AG10803 (cell line): ENCODE data around the gene DNAJC12.
A peak's percentile ranks its signal among the peaks of the same experiment; 100 is the strongest.
"Not testable (repeated sequence)": the region's sequence is repeated elsewhere in the genome, so short reads cannot be mapped to it uniquely, and the experiment has no call there.

Source experiments
- DNase-seq: peaks from one replicate; pipeline ENCODE4 v3.0.0; 2010; ENCODE audit warnings: low read depth
- H3K4me3 ChIP-seq: 2 replicates; pipeline ENCODE4 v1.5.1; 2011; ENCODE audit warnings: mild to moderate bottlenecking, low read length, control low read depth
- CTCF ChIP-seq: conservative IDR thresholded peaks from 2 replicates; pipeline ENCODE4 v1.5.1; 2011; ENCODE audit warnings: mild to moderate bottlenecking, low read length, control low read depth, inconsistent platforms

Gene DNAJC12

DNA sequence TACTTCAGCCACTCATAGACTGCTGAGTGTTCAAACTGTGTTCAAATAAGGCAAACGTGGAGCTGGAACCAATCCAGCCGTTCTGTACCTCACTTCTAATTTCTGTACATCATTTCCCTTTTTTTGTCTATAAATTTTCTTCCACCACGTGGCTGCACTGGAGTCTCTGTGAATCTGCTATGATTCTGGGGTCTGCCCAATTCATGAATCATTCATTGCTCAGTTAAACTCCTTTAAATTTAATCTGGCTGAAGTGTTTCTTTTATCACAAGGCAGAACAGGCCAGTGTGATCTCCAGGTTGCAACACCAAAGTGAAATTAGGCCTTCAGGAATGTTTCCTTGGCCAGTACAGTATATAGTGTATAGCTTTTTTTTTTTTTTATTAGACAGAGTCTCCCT is 53.5 kb downstream of the DNAJC12 start:
- TF ChIP-seq CTCF, result no peak
- no peak overlapping the region for H3K4me3 ChIP-seq
- no peak for DNase-seq

- no peak for TF ChIP-seq CTCF
- no peak overlapping the region for H3K4me3 ChIP-seq
- DNase-seq, result no peak
Observed at GRCh38 chr10:67783606-67784294, 54.2 kb downstream of the DNAJC12 start.

DNA sequence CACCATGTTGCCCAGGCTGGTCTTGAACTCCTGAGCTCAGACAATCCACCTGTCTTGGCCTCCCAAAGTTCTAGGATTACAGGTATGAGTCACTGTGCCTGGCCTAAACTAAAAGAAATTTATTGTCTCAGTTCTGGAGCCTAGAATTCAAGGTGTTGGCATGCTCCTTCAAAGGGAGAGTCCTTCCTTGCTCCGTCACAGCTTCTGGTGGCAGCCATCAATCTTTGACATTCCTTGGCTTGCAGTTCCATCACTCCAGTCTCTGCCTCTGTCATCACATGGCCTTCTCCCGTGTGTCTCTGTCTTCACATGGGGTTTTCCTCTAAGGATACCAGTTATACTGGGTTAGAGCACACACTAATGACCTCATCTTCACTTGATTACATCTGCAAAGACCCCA is 55.5 kb downstream of the DNAJC12 start:
- no peak overlapping the region for H3K4me3 ChIP-seq
- no peak for DNase-seq
- TF ChIP-seq CTCF, result no peak

DNA sequence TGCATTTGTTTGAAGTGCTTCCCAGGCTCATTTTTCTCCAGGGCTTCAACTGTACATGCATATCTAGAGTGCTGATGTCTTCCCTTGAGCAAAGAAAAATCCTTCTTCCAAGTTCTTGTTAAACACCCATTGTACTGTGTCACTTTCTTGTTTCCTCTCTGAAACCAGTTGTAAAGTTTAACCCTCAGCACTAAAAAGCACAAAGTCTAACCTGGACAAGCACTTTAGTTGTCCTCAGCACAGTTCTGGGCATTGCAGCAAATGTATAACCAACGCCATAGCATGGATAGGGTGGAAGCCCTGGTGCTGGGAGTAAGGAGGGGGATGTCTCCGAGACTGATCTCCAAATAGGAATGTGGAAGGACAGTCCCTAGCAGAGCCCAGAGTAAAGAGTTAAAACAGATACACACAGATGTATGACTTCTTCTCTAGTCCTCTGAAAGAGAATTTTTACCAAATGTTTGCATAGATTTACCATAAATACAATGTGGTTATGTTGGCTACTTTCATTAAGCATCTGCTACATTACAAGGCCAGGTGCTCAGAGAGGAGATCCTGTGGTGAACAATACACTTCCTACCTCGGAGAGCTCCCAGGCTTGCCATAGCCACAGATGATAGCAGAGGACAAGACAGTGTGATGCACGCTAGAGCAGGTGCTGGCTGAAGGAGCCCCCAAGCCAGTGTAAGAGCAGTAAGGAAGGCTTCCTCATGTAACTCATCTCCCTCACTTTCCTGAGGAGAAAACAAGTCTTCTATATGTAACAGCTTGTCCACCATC is 57.0 kb downstream of the DNAJC12 start:
- H3K4me3 ChIP-seq, result no peak overlapping the region
- no peak for DNase-seq
- TF ChIP-seq CTCF, result no peak

GRCh38 chr10:67780204-67780621 is 57.8 kb downstream of the DNAJC12 start:
- DNase-seq, H3K4me3 ChIP-seq: not testable (repeated sequence)

DNA sequence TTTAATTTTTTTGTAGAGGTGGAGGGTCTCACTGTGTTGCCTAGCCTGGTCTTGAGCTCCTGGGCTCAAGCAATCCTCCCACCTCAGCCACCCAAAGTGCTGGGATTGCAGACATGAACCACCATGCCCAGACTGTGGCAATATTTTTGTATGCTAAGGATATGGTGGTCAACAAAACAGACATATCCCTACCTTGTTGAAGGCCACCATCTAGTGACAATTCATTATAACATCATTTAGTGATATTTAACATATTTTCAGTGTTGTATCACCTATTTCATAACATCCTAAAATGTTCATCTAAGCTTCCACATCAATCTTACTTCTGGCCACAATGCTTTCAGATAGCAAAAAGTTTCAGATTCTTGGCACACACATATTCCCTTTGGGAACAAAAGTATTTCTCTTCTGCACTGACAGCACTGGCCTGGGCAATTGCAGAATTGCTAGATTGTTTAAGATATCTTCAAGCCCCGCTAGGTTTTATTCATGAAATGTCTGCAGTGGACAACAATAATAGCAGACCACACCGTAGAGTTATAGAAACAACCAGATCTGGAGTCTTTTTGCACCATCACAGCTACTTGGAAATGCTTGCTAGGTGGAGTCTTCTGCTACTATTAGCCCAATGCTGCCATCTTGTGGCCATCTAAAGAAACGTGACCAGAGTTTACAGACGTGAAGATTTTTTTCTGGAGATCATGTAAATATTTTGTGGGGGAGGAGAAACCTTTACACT is 58.4 kb downstream of the DNAJC12 start:
- H3K4me3 ChIP-seq, result no peak overlapping the region
- peak; percentile 79 for DNase-seq
- peak; percentile 88 for TF ChIP-seq CTCF

GRCh38 chr10:67776371-67776770 is 61.6 kb downstream of the DNAJC12 start:
- no peak for DNase-seq
- no peak overlapping the region for H3K4me3 ChIP-seq
- TF ChIP-seq CTCF, result no peak
